Activated CD4-positive, alpha-beta T cell treated with anti-CD3 and anti-CD28 coated beads for 1 hour (primary cell): Measurements from ENCODE around the gene CYB5B.
"Not testable (repeated sequence)": the region's sequence is repeated elsewhere in the genome, so short reads cannot be mapped to it uniquely, and the experiment has no call there.

Experiments used
- DNase-seq: peaks from one replicate; pipeline ENCODE4 v3.0.0-alpha.2; 2020

CYB5B gene

GRCh38 chr16:69410219-69410990 is 14.0 kb upstream of the CYB5B start:
- DNase-seq: no peak

GRCh38 chr16:69411064-69411985 is 13.1 kb upstream of the CYB5B start:
- DNase-seq: no peak

DNA sequence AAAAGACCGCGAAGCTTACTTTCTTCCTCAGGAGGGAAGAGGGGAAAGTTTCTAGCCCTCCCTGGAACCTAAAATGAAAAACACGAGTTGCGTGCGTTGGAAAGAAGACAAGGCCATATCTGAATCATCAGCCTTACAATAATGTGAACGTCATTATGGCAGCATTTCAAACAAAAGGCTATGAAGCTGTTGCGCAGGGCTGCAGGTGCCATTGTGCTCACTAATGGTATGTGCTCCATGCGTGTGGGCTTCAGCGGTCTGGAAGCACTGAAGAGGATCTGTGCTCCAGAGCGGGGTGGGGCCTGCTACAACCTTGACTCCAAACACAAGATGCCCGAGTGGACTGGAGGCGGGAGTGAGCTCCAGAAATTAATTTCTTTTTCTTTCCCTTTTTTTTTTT is 12.1 kb upstream of the CYB5B start:
- DNase-seq: no peak

DNA sequence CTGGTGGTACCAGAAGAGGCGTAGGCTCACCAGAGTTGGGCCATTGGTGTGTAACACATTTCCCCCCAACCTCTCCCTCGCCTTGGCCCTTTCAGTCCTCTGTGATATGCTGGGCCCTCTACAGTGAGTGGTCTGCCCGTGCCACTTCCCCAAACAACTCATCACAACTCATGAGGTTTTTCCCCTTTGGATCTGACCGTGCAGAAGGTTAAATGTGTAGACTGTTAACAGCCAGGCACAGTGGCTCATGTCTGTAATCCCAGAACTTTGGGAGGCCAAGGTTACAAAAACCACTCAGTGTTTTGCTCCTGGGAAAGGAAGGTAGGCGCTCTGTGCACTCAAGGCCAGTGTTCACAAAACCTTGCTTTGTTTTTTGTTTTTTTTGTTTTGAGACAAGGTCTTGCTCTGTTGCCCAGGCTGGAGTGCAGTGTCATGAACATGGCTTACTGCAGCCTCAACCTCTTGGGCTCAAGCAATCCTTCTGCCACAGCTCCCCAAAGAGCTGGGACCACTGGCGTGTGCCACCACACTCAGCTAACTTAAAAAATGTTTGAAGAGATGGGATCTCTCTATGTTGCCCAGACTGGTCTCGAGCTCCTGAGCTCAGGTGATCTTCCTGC is 11.3 kb upstream of the CYB5B start:
- DNase-seq: no peak

GRCh38 chr16:69417520-69418199 is 6.8 kb upstream of the CYB5B start:
- DNase-seq: no peak

DNA sequence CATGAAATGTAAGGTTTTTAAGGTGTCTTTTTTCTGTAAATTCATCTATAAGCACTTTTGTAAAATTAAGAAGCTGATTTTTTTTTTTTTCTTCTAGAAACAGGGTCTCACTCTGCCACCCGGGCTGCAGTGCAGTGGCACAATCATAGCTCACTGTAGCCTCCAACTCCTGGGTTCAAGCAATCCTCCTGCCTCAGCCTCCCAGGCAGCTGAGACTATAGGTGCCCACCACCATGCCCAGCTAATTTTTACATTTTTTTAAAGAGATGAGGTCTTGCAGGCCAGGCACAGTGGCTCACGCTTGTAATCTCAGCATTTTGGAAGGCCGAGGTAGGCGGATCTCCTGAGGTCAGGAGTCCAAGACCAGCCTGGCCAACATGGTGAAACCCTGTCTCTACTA is 4.5 kb upstream of the CYB5B start:
- no peak for DNase-seq

DNA sequence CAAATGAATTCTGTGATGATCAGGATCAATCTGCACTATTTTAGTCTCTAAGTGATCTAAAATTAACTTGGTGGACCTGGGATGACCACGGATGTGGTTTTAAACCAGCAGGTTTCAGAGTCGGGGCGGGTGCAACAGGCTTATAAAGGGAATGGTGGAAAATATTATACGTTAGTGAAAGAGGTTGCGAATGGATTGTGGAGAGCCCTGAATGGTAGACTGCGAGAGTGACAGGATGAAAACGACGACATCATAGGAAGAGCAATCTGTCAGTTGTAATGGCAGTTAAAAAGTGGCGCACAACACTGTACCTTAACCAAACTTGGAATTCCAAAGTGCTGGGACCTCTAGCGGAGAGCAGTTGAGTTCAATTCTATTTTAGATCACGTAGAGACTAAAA is 1.2 kb upstream of the CYB5B start:
- no peak for DNase-seq

GRCh38 chr16:69424935-69425784 is 741 bp downstream of the CYB5B start:
- no peak for DNase-seq

GRCh38 chr16:69428652-69429051 is 4.2 kb downstream of the CYB5B start:
- no peak for DNase-seq

- not testable (repeated sequence) for DNase-seq
Measured at GRCh38 chr16:69429058-69429640, 4.7 kb downstream of the CYB5B start.

DNA sequence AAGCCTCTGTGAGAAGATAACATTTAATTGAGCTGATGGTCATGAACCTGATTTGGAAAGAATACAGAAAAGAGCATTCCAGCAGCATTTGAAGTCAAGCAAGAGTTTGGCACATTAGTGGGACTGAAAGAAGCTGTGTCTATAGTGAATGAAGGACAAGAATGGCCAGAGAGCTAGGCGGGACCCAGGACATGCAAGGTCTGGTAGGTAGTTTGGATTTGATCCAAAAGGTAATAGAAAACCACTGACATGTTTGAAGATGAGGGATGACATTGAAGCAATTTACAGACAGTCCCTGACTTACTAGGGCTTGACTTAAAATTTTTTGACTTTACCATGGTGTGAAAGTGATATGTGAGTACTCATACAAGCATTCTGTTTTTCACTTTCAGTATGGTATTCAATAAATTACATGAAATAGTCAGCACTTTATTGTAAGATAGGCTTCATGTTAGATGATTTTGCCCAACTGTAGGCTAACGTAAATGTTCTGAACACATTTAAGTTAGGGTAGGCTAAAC is 7.6 kb downstream of the CYB5B start:
- DNase-seq: no peak

DNA sequence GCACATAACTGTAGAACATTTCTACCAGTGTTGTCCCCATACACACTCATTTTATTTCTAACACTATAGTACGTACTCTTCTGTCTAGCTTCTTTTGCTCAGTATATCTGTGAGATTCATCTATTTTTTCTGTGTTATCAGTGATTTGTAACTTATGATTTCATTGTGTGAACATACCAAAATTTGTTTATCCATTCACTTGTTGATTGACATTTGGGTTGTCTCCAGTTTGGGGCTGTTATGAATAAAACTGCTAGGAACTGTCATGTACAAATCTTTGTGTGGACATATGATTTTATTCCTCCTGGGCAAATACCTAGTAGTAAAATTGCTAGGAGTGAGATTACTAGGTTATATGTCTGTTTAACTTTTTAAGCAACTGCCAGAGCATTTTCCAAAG is 9.6 kb downstream of the CYB5B start:
- no peak for DNase-seq

DNA sequence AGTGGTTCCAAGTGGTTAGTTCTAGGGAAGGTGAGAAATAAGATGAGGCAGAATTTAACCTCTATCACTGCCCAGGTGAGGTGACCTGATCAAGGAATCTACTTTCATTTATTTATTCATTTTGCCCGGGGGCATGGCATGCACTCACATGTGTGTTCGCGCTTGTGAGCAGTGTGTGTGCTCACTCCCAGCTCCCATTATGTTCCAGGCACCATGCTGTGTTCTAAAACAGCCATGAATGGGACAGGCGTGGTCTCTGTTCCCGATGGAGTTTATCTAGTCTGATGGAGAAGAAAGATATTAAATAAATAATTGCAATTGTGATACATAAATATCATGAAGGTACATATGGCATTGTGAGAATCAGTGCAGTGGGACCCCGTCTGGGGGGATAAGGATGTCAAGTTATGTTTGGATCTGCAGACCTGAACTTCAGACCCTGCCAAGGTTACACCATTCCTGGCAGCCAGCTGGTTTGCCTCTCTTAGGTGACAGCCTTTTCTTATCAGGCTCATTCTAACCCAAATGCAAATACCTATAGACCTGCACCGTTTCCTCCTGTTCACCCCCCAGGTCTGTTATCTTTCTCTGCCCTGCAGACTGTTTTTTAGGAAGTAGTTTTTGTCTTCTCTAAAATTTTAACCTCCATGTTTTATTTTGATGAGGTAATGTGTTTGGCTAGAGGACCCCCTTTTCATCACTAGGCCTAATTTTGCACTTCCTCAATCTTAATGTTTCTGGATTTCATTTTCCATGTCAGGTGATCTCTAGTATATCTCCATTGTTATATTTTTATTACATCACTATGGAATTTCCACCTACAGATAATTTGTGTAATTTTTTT is 11.8 kb downstream of the CYB5B start:
- no peak for DNase-seq

DNA sequence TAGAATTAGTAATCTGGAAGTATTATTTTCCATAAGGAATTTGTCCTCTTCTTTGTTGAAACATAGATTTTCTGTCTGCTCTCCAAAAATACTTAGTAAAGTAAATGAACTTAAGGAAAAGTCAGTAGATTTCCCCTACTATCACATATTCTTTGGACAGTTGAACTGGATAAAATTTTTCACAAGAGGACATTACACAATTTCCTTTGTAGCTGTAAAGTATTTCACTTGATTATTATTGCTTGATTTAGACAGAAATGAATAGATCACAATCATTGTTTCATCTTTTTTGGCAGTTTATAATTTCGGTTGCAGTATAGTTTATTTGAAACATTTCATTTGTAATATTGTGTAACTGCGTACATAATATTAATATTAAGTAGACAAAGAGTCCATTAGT is 12.5 kb downstream of the CYB5B start:
- no peak for DNase-seq

GRCh38 chr16:69438465-69438864 is 14.0 kb downstream of the CYB5B start:
- DNase-seq: no peak

DNA sequence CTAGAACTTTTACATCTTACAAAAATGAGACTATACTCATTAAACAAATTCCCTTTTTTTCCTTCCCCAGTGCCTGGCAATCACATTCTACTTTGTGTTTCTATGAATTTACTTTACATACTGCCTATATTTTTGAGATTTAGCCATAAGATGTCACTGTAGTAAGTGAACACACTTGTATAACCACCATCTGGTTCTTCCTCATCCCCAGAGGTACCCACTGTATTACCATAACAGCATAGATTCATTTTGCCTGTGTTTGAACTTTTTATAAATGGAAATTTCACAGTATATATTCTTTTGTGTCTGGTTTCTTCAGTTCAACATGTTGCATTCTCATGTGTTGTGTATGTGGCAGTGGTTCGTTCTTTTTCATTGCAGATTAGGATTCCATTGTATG is 15.8 kb downstream of the CYB5B start:
- no peak for DNase-seq

- not testable (repeated sequence) for DNase-seq
Measured at GRCh38 chr16:69441030-69441429, 16.6 kb downstream of the CYB5B start.

- DNase-seq: no peak
Measured at GRCh38 chr16:69443927-69444631, 19.7 kb downstream of the CYB5B start.

GRCh38 chr16:69444873-69445517 is 20.6 kb downstream of the CYB5B start:
- no peak for DNase-seq
